Femur (tissue), 1 donor: ENCODE results near the gene ARHGAP26.
A peak's percentile ranks its signal among the peaks of the same experiment; 100 is the strongest.

Source experiments
- DNase-seq: peaks from one replicate; pipeline ENCODE4 v3.0.0-alpha.2; 2017

ARHGAP26 gene

GRCh38 chr5:142833517-142834449 is 63.6 kb downstream of the ARHGAP26 start:
- DNase-seq, result no peak

DNA sequence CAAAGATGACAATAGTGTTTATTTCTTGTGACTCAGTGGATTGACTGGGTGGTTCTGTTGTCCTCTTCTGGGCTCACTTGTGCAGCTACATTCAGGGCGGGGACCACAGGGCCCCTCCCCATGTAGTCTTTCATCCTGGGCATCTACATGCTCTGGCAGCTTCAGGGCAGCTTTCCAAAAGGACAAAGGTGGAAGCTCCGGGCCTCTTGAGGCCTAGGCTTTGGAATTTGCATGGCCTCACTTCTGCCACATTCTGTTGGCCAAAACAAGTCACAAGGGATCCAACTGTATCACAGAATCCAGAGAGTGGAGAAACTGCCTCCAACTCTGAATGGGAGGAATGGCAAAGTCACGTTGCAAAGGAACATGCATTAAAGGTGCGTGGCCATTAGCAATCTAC is 64.3 kb downstream of the ARHGAP26 start:
- DNase-seq, result no peak

GRCh38 chr5:142835540-142835939 is 65.4 kb downstream of the ARHGAP26 start:
- no peak for DNase-seq

GRCh38 chr5:142836048-142836447 is 65.9 kb downstream of the ARHGAP26 start:
- no peak for DNase-seq

GRCh38 chr5:142837081-142837725 is 67.0 kb downstream of the ARHGAP26 start:
- no peak for DNase-seq

- no peak for DNase-seq
Observed at GRCh38 chr5:142838845-142839244, 68.7 kb downstream of the ARHGAP26 start.

- peak; percentile 59 for DNase-seq
Observed at GRCh38 chr5:142839711-142840346, 69.7 kb downstream of the ARHGAP26 start.

DNA sequence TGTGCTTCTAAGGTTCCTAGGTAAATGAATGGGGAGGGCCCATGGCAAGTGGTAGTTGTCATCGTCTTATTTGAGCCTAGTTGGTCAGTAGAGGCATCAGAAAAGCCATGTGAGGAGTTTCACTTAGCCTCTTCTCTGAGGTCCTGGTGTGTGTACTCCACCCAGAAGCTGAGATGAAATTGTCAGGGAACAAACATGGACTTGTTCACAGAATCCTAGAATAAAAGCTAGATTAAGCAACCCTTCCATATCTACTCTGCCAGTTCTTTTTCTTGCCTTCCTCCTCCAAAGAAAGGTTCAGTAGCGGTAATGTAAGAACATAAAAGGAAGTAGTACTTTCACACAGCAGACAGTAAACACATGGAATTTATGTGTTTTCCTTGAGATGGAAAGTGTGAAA is 70.4 kb downstream of the ARHGAP26 start:
- DNase-seq, result no peak

GRCh38 chr5:142841511-142842265 is 71.5 kb downstream of the ARHGAP26 start:
- peak; percentile 90 for DNase-seq

DNA sequence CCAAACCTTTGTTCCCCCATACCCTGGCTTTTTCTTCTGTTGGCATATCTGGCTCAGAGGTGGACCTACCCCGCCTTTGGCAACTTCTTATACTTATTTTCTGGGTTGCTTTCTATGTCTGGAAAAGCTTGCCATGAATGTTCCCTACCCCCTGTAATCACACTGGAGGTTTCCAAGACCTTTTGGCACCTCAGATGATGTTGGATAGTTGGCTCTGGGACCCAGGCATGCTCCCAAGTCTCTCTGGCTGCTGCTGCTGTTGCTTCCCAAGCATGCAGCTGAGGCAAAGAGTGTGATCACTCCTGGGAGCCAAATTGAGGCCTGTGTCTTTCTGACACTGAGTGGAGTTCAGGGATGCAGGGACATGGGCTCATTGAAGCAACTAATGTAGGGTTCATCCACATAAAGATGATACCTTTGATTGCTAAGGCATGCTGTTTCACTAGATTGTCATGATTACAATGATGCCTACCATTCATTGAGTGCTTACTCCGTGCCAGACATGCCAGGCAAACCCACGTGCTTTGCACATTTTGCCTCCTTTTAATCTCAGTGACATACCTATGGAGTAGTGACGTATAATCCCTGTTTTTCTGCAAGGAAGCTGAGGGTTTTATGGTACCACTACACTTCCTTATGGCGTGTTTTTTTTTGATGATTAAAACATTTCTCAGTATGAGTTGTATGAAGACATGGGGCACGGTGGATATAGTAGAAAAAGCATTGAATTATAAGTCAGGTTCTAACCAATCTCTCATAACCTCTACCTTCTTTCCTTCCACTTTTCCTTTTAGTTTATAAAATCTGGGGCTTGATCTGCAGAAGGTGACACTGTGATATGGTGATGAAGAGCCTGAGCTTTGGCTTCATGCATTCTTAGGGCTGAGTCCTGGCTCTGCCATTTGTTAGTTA is 73.1 kb downstream of the ARHGAP26 start:
- peak; percentile 54 for DNase-seq

- DNase-seq, result no peak
Observed at GRCh38 chr5:142844866-142845265, 74.7 kb downstream of the ARHGAP26 start.

DNA sequence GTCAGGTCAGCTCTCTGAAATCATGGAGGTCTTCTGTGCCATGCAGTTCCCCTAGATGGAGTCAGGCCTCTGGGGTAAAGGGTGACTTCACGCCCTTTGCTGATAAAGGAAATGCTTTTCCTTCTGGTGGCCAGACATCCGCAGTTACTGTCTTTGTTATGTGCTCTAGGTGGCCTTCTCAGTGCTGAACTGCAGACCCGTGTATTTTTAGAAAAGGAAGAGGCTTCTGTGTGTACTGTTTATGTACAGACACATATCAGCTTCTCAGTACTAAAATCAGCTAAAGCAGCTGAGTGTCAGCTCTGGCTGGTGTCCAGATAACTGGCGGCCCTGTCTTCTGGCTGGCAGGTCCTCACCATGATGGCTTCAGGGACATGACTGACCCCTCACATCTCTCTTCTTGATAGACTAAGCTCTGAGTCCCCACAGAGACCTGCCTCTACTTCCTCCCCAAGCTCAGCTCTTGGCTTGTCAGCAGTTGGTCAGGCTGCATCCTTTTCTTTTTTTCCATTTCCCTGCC is 75.3 kb downstream of the ARHGAP26 start:
- DNase-seq, result peak; percentile 66

DNA sequence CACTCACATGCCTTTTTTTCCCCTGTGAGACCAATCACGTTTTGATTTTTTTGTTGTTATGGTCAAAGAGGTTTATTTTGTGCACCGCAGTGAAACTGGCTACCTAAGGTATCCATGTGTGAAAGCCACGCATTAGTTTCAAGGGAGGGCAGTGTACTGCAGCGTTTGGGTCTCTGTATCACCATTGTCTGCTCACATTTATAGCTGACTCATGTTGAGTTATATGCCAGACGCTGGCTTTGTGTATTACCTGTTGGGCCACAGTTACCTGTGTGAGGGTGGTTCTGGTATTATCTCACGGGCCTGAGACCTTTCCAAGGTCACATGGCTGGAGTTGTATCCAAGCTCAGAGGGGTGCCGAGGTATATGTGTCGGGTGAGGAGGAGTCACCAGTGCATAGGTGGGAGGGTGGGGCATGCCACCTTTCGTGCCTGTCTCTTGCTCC is 75.8 kb downstream of the ARHGAP26 start:
- no peak for DNase-seq

- no peak for DNase-seq
Observed at GRCh38 chr5:142846406-142846805, 76.2 kb downstream of the ARHGAP26 start.

DNA sequence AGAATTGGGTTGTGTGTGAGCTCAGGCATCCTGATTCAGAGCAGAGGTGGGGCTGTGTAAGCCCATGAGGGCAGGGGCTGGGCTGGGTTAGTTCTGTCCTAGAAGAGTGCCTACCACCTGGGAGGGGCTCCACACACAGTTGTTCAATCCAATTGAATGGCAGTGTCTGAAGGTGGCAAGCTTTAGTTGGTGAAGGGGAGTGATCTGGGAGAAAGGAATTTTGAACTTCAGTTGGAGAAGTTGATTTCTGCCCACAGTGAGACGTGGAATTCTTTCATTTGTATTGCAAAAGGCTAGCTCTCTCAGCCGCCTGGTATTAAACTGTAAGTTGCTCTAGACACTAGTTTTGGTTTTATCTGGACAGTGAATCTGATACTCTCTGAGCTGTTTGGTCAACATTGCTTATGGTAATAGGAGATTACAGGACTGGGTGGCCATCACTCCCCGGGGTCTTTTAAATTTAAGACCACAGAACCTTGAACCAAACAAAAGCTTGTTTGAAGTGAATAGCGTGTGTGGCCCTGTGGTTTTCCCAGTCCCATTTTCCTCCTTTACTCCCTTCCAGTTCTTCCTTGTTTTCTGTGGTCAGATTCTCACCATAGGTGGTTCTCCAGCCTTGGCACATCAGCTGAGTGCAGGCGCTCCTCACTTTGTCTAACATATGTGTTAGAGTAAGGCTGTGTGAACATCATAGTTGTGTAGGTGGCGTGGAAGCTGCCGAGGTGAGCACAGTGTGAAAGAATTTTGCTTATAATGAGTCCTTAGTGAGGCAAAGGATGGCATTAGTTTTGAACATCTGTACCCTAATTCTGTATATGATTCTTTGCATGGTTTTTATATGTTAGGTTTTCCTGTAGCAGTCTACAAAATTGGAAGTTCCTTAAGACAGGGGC is 78.0 kb downstream of the ARHGAP26 start:
- no peak for DNase-seq

DNA sequence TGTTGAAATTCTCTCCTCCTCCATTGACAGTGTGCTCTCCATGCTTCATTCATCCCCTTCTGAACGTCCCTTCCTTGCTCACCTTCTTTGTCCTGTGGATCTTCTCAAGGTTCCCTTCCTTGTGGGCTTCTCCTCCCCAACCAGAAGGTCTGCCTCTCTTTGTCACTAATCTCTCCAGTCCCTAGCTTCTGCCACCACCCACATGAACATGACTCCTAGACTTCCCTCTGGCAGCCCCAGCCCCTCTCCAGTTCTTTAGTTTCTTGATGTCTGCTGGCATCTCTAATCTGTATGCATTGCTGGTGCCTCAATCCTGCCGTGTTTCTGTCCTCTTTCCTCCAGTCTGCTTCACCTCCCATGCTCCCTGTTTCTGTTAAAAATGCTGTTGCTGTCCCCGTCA is 79.3 kb downstream of the ARHGAP26 start:
- no peak for DNase-seq

- DNase-seq, result no peak
Observed at GRCh38 chr5:142849880-142850279, 79.7 kb downstream of the ARHGAP26 start.

GRCh38 chr5:142851731-142852130 is 81.6 kb downstream of the ARHGAP26 start:
- no peak for DNase-seq

DNA sequence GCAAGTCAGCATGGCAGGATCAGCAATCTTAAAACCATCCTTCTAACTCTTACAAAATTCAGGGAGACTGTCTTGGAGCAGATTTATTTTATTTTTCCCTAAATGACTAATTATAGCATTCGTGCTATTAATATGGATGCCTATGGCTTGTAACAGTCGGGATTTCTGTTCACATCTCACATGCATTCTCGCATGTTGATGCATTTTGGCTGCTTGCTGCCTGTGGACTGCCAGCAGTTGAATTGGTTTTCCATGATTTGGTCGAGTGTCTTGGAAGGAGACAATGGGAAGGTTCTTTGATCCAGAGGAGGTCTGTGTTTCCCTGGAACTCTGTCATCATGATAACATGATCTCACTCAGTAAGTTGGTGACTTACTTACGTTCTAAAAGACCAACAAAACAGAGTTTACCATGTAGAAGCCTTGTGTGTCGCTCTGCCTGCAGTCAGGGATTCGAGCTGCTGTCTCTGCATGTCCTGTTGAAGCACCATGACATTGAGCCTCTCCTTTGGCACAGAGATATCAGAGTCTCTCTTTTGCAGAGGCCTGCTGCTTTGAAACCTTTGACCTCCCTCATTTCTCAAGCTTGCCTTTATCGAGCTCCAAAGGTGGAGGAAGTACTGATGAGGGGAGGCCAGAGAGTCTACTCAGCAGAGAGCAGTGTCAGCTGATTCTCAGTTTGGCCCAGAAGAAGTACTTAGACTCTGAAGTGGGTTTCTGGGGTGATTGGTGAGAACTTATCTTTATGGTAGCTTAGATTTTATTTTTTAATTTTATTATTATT is 82.4 kb downstream of the ARHGAP26 start:
- DNase-seq, result peak; percentile 75

DNA sequence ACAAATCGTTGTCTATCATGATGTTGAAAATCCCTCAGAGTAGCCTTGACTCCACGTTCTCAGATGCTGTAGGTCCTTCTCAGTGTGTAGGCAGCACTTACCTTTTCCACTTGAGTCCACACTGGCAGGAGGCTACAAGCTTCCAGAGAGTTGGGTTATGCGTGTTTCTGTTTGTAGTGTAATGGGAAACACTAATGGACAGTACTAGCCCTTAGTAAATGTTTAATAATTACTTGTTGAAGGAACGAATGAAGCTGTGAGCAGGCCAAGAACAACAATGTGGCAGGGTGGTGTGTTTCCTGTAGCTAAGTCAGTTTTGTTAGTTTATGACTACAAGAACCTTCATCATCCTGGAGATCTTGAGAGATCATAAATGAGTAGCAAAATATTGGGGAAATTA is 83.5 kb downstream of the ARHGAP26 start:
- DNase-seq, result no peak
